ENCODE results near the gene TUBGCP2.

Gene TUBGCP2

GRCh38 chr10:133285217-133285616 is 23.5 kb downstream of the TUBGCP2 start:
- DNase-seq = no peak
- TF ChIP-seq, protein P1, sequence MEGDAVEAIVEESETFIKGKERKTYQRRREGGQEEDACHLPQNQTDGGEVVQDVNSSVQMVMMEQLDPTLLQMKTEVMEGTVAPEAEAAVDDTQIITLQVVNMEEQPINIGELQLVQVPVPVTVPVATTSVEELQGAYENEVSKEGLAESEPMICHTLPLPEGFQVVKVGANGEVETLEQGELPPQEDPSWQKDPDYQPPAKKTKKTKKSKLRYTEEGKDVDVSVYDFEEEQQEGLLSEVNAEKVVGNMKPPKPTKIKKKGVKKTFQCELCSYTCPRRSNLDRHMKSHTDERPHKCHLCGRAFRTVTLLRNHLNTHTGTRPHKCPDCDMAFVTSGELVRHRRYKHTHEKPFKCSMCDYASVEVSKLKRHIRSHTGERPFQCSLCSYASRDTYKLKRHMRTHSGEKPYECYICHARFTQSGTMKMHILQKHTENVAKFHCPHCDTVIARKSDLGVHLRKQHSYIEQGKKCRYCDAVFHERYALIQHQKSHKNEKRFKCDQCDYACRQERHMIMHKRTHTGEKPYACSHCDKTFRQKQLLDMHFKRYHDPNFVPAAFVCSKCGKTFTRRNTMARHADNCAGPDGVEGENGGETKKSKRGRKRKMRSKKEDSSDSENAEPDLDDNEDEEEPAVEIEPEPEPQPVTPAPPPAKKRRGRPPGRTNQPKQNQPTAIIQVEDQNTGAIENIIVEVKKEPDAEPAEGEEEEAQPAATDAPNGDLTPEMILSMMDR (IDR thresholded peaks at IDR 0.05; ENCODE audit: low read depth, low read length) = no peak
- H3K4me1 ChIP-seq = no peaks in the 10 kb centered on the region
- no peaks in the 10 kb centered on the region for H3K9me3 ChIP-seq
- peaks cover 20% of the 10 kb centered on the region for H3K36me3 ChIP-seq
- no peak overlapping the region for H3K4me3 ChIP-seq (ENCODE audit: low read depth, low read length)
- H3K27me3 ChIP-seq = no peaks in the 10 kb centered on the region

- Histone ChIP-seq H3K4me3 (ENCODE audit: low read depth, low read length) (no peak overlapping the region), H3K9me3 (no peaks in the 10 kb centered on the region), H3K36me3 (peaks cover 23% of the 10 kb centered on the region), H3K27me3 (no peaks in the 10 kb centered on the region), H3K4me1 (no peaks in the 10 kb centered on the region)
- TF ChIP-seq, protein P1 (IDR thresholded peaks at IDR 0.05; ENCODE audit: low read depth, low read length) = no peak
- DNase-seq = no peak
Measured at GRCh38 chr10:133283931-133284330, 24.7 kb downstream of the TUBGCP2 start.

GRCh38 chr10:133282846-133283390 is 25.8 kb downstream of the TUBGCP2 start:
- TF ChIP-seq, protein P1 (IDR thresholded peaks at IDR 0.05; ENCODE audit: low read depth, low read length) = no peak
- no peaks in the 10 kb centered on the region for H3K27me3 ChIP-seq
- no peaks in the 10 kb centered on the region for H3K9me3 ChIP-seq
- H3K4me1 ChIP-seq = no peaks in the 10 kb centered on the region
- DNase-seq = no peak
- H3K36me3 ChIP-seq = peaks cover 18% of the 10 kb centered on the region
- no peak overlapping the region for H3K4me3 ChIP-seq (ENCODE audit: low read depth, low read length)

DNA sequence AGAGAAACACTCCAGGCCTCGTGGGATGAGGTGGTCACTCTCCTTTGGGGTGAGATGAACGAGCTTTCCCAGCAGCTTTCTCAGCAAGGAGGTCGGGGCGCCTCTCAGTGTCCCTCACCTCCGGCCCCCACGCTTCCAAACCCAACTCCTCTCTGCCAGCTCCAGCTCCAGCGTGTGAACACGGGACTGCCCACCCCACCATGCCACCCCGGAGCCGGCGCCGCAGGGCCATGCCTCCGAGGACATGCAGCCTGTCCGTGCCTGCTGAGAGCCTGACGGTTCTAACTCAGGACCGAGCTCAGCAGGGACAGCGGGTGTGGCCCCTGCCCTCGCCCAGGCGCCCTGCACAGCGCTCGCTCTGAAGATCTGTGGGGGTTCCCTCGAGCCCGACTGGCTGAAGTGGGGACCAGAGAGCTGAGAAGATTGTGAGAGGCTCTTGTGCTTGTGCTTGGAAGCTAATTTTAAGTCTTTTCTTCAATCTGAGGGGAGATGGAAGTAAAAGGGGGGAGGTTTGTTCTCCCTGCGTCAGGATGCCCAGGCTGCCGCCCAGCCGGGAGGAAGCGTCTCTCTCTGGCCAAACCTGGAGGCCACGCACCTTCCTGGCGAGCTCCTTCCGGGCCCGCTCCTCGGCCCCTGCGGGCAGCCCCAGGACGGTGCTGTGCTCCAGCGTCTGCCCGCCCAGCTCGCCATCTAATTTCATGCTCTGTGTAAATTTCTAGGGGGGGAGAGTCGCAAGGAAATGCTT is 26.9 kb downstream of the TUBGCP2 start:
- no peak for DNase-seq
- no peaks in the 10 kb centered on the region for H3K27me3 ChIP-seq
- no peaks in the 10 kb centered on the region for H3K4me1 ChIP-seq
- H3K4me3 ChIP-seq (ENCODE audit: low read depth, low read length) = no peak overlapping the region
- TF ChIP-seq, protein P1 (IDR thresholded peaks at IDR 0.05; ENCODE audit: low read depth, low read length) = no peak
- no peaks in the 10 kb centered on the region for H3K9me3 ChIP-seq
- H3K36me3 ChIP-seq = peaks cover 18% of the 10 kb centered on the region

DNA sequence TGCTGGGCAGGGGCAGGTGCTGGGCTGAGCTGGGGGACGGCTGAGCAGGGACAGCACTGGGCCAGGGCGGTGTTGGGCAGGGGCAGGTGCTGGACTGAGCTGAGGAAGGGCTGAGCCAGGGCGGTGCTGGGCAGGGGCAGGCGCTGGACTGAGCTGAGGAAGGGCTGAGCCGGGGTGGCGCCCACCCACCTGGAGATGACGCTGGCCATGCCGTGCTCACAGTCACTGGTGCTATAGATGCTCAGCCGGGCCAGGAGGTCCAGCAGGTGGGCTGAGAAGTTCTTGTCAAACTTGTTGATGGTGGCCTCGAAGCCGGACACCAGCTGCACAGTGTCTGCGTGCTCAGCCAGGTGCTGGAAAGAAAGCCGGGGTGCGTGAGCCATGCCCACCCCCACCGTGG is 27.6 kb downstream of the TUBGCP2 start:
- peaks cover 3% of the 10 kb centered on the region; the same call in 1 of the 2 replicates for H3K4me1 ChIP-seq
- H3K9me3 ChIP-seq = no peaks in the 10 kb centered on the region

More for the DNA sequence above, 27.6 kb downstream of the TUBGCP2 start:
- no peak overlapping the region for H3K4me3 ChIP-seq (ENCODE audit: low read depth, low read length)
- peaks cover 4% of the 10 kb centered on the region for H3K27me3 ChIP-seq
- TF ChIP-seq, protein P1 (IDR thresholded peaks at IDR 0.05; ENCODE audit: low read depth, low read length) = no peak
- peaks cover 18% of the 10 kb centered on the region for H3K36me3 ChIP-seq
- no peak for DNase-seq
